Activated T-cell treated with anti-CD3 and anti-CD28 coated beads for 1 hour (primary cell): ENCODE measurements around the gene PROM1.
A peak's percentile ranks its signal among the peaks of the same experiment; 100 is the strongest.

ENCODE experiments used
- DNase-seq: peaks from one replicate; pipeline ENCODE4 v3.0.0-alpha.2; 2020; ENCODE audit warnings: low read depth

PROM1 gene

DNA sequence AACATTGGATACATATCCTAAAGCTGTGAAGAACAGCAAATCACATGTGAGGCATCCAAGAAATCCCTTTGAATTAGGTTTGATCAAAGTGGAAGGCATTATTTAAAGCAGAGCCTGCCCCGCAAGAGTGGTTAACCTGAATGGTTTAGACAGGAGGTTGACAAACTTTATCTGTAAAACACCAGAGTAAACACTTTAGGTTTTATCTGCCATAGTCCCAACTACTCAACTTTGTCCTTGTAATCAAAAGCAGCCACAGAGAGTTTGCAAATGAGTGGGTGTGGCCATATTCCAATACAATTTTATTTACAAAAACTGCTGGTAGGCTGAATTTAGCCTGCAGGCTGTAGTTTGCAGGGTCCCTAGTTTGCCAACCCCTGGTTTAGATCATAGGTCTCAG, 95.6 kb downstream of the PROM1 start:
- no peak for DNase-seq

GRCh38 chr4:15986907-15987306, 96.9 kb downstream of the PROM1 start:
- no peak for DNase-seq

- DNase-seq, result no peak
Measured at GRCh38 chr4:15983610-15984009, 100.2 kb downstream of the PROM1 start.

- no peak for DNase-seq
Measured at GRCh38 chr4:15982842-15983524, 100.8 kb downstream of the PROM1 start.

DNA sequence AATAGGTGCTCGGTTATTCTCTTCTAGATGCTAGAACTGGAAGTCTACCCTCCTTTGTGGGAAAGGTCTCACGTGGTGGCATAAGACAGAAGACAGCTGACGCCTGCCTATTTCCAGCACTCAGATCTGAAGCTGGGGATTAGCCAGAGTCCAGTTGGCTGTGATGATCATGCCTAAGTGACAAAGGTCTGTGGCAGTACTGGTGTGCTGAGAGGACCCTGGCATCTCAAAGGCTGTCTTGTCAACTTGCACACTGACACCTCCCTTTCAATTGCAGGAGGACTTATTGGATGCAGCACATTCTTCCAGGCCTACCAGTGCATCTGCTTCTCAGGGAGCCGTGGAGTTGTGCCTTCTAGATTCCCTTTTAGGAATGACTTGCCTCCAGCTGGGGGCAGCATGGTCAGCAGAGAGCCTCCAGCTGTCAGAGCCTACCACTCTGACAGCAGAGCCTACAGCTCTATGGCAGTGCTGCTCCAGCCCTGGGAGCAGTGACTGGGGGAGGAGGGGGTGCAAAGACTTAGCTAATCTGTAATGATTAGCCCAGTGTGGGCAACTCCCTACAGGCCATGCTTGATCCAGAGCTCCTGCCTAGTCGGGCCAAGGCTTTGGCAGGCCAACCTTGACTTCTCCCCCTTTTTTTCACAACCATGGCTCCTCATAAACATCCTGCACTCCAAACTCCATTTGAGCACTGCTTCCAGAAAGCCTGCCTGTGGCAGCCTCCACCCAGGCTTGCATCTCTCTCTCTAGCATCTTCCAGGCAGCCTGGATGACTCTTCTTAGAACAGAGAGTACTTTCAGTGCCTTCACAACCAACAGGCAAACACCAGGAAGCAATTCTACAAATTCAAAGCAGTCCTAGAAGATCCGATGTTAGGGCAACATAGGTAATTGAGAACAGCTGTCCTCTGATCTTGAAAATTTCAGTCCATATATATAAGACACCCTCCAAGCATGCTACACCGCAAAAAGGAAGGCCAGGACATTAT, 107.1 kb downstream of the PROM1 start:
- DNase-seq, result no peak

- no peak for DNase-seq
Measured at GRCh38 chr4:15971068-15971801, 112.6 kb downstream of the PROM1 start.

DNA sequence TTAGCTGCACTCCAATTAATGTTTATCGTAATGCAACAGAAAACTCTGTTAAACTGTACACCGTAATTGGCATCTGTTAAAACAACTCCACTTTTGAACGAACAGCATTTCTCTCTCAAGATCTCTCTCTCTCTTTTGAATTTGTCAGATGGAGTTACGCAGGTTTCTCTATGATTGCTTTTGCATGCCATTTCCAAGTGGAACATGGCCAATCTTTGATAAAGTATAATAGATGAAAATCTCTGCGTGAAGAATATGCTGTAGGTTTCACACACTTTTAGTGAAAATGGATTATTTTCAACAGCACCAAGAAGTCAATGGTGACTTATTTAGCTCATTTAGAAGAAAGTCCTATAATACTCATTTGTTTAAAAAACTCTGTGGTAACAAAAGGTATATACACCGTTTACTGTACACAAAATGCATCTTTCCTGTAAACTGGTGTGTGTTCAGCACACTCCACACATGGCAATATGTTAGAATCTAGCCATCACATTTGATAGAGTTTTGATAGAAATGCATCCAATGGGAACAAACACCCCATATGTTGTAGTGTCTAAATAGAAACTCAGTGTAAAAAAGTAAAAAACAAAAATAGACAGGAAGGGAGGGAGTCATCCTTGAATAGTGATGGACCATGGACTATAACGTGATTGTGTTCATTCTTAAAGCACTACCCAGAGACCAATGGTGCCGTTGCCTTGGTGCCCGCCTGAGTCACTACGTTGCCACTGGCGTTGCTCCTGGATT, 115.1 kb downstream of the PROM1 start:
- no peak for DNase-seq

GRCh38 chr4:15965325-15965724, 118.5 kb downstream of the PROM1 start:
- no peak for DNase-seq

DNA sequence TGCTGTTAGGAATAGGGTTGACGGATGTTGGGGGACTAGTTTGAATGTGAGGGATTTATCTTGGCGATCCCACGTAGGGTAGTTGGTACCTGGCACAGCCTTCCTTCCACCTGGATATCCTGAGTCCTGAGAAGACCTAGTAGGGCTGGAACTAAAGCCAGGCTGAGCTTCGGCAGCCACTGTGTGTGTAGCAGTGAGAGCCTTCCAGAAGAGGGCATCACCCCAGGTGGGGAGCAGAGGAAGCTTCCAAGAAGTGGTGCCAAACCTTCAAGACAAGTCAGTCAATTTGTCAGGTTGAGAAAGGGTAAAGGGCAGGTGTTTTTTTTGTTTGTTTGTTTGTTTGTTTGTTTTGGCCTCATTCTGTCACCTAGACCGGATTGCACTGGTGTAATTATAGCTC, 119.7 kb downstream of the PROM1 start:
- no peak for DNase-seq

DNA sequence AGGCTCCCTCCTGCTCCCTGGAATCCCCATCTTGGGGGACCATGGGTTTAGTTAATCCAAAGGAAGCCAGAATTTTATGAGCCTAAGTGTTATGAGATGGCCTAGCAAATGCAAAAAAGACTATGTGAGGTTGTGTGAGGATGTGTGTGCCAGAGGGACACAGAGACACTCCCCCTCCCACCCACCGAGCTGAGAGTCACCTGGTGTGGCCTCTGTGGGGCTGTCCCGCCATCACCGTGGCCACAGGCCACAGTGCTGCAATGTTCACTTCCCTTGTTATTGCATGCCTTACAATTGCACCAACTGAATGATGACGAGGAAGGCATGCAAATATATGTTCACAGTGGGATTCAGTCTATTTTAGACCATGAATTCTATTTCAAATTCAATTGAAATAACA, 120.2 kb downstream of the PROM1 start:
- DNase-seq, result no peak

GRCh38 chr4:15963001-15963451, 120.8 kb downstream of the PROM1 start, which contains the start of gene FGFBP2:
Gene FGFBP2 (minus strand): TSS chr4:15963175. CDS start chr4:15963129, 46 bp downstream.
- peak; percentile 36 for DNase-seq

- no peak for DNase-seq
Measured at GRCh38 chr4:15961781-15962510, 121.9 kb downstream of the PROM1 start.

DNA sequence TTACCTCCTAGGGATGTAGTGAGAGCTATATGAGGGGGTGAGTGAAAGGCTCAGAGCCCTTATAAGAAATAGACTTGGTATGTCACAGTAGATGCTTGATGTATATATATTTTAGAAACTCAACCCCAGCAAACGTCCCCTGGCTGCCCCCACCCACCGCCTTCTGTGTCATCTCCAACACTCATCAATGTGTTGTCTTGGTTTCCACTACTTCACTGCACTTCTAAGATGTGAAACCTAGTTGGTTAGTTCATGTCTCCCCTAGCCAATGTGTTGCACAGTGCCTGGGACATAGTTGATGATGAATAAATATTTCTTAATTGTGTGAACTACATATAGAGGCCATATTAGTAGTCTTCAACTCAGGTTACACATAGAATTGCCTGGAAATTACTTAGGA, 125.3 kb downstream of the PROM1 start:
- DNase-seq, result no peak

DNA sequence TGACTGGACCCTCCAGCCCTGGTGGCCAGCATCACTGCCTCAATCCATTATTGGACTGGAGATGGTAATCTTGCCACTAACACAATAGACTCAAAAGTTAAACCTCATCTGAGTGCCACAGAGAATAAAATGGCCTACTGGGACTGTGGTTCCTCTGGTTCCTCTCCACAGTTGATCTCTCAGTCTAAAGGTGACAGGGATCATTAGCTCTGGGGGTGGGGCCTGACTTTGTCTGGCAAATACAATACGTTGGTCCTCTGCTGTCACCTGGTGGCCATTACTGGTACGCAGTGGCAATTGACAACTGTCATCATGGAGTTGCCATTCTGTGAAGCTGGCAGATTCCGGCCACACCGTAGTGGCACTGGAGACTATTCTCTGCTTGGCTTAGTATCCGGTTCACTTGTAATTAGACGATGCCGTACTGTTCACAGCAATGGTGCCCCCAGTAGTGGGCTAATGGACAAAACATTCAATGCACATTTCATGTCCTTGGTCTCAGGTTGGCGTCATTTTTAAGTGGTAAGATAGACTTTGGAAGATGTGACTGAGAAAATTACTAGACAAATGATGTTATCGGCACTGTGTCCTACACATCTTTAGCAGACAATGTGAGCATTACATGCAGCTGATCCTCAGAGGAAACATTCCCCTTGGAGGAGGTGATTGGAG, 127.5 kb downstream of the PROM1 start:
- peak; percentile 66 for DNase-seq

GRCh38 chr4:15955670-15956069, 128.2 kb downstream of the PROM1 start:
- no peak for DNase-seq

- DNase-seq, result no peak
Measured at GRCh38 chr4:15953625-15954024, 130.2 kb downstream of the PROM1 start.

DNA sequence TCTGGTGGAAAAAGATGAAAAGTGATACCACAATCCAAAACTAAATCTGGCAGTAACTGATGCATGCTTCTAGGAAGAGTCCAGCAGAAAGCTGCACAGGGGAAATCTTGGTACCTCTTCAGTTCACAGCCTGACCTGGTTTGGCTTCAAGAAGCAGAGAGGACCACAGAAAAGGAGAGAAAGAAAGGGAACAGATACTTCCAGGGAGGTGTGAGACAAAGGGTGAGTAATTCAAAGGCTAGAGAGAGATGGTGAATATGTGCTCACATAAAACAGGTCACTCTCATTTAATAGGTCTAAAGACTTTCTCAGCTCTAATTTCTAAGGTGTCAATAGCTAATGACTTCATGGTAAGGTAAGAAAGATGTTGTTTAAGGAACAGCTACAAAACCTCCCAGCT, 132.0 kb downstream of the PROM1 start:
- DNase-seq, result no peak

GRCh38 chr4:15948826-15949225, 135.0 kb downstream of the PROM1 start:
- DNase-seq, result no peak

DNA sequence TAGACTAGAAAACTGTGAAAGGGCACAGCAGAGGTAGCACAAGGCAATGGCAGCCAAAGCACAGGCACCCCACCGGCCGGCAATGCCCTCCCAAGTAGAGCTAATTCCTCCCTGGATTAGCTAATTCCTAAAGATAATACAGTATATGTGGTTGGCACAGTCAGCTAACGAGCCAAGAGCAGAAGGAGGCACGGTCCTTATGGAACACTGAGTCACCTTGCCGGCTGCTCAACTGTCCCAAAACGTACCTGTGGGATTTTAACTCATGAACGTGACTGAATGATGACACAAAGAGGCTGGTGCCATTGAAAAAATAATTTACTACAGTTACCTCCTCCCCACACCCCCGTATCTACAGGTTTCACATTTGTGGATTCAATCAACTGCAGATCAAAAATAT, 136.1 kb downstream of the PROM1 start:
- DNase-seq, result no peak

- no peak for DNase-seq
Measured at GRCh38 chr4:15945516-15945915, 138.3 kb downstream of the PROM1 start.
